Measurements from ENCODE around the gene TMEM87A.

DNA sequence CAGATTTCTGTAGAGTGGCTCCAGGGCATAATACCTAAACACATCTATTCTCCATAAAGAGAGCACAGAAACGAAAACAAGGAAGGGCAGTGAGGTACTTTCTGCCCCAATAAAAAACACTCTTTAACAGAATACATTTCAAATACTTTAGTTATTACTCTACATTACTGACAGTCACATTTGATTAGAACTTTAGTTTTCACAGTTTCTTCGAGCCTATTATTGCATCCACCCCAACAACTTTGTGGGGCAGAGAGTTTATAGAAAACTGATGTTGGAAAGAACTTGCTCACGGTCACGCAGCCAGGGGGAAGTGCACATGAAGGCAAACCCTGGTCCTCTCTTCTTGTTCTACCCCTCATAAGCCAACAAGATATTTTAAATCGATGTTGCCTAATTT, 74.1 kb downstream of the TMEM87A start:
- TF ChIP-seq, protein P1, sequence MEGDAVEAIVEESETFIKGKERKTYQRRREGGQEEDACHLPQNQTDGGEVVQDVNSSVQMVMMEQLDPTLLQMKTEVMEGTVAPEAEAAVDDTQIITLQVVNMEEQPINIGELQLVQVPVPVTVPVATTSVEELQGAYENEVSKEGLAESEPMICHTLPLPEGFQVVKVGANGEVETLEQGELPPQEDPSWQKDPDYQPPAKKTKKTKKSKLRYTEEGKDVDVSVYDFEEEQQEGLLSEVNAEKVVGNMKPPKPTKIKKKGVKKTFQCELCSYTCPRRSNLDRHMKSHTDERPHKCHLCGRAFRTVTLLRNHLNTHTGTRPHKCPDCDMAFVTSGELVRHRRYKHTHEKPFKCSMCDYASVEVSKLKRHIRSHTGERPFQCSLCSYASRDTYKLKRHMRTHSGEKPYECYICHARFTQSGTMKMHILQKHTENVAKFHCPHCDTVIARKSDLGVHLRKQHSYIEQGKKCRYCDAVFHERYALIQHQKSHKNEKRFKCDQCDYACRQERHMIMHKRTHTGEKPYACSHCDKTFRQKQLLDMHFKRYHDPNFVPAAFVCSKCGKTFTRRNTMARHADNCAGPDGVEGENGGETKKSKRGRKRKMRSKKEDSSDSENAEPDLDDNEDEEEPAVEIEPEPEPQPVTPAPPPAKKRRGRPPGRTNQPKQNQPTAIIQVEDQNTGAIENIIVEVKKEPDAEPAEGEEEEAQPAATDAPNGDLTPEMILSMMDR (IDR thresholded peaks at IDR 0.05; ENCODE audit: low read depth, low read length) = no peak
- TF ChIP-seq POLR2A (IDR thresholded peaks at IDR 0.05; ENCODE audit: extremely low read depth, insufficient read length) = no peak
- TF ChIP-seq, protein P2, sequence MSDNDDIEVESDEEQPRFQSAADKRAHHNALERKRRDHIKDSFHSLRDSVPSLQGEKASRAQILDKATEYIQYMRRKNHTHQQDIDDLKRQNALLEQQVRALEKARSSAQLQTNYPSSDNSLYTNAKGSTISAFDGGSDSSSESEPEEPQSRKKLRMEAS (IDR thresholded peaks at IDR 0.05; ENCODE audit: low read depth, low read length) = no peak
- no peak for TF ChIP-seq MYC (IDR thresholded peaks at IDR 0.05; ENCODE audit: low read depth, low read length)

Measured in NB4 (cell line).